ENCODE measurements around the gene RSF1.

RSF1 gene

DNA sequence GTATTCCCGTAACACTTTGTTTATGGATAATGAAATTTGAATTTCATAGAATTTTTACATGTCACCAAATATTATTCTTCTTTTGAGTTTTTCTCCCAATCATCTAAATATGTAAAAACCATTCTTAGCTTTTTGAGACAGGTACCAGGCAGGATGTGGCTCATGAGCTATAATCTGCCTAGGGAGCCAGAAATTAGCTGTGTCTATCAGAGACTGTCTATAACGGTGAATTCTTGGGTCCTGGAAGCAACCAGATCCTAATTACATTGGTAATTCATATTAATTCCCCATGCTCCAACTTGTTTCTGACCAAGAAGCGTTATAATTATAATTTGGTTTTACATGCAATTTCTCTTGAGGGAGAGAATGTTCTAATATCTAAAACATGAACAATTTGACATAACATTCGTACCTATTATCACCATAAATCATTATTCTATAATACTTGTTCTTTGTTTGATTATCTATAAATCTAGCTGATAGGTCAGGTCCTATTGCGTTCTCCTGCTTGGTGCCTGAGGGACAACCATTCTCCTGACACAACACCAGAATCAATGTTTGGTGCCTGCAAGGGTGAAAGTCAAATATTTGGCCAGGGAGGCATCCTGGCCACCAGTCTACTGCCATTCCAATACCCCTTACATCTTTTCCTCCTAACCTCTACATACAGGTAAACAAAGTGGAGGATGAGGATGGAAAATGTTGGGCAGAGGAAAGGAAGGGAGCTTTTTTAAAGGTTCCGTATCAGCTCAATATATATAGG is 69.9 kb downstream of the RSF1 start:
- Histone ChIP-seq H3K9ac (ENCODE audit: insufficient read length, low read depth) (no peak overlapping the region), H3K27me3 (ENCODE audit: insufficient read depth, insufficient read length) (no peaks in the 10 kb centered on the region), H3K4me1 (ENCODE audit: insufficient read depth, insufficient read length) (peaks cover 2% of the 10 kb centered on the region), H3K4me3 (ENCODE audit: insufficient read length, low read depth) (no peak overlapping the region), H3K9me3 (ENCODE audit: insufficient read depth, low read length) (no peaks in the 10 kb centered on the region), H3K36me3 (ENCODE audit: insufficient read depth, insufficient read length, low read length) (peaks cover 11% of the 10 kb centered on the region)
- TF ChIP-seq YY1 (IDR thresholded peaks at IDR 0.05; ENCODE audit: insufficient read depth, insufficient read length) (no peak), ZNF274 (IDR thresholded peaks at IDR 0.05; ENCODE audit: low read depth, low read length) (no peak)
- no peak for DNase-seq (ENCODE audit: low read depth, low spot score)

DNA sequence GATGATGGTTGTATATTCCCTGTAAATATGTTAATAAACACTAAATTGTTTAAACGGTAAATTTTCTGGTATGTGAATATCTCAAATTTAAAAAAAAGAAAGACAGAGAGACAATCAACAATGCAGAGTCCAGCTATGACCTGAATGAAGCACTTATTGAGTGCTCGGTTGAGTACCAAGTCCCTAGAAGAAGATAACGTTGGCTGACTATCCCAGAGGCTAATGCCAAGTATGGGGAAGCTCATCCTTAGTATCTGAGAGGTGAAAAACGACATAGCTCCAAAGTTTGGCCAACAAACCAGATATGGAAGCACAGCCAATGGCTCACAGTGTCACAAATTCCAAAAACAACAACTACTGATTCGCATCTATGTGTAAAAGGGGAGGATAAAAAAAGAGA is 71.3 kb downstream of the RSF1 start:
- peaks cover 4% of the 10 kb centered on the region for H3K36me3 ChIP-seq (ENCODE audit: insufficient read depth, insufficient read length, low read length)
- H3K4me1 ChIP-seq (ENCODE audit: insufficient read depth, insufficient read length) = peaks cover 2% of the 10 kb centered on the region
- TF ChIP-seq YY1 (IDR thresholded peaks at IDR 0.05; ENCODE audit: insufficient read depth, insufficient read length) = no peak
- TF ChIP-seq SUZ12 (IDR thresholded peaks at IDR 0.05; ENCODE audit: extremely low read depth, insufficient read depth, insufficient read length) = no peak
- no peak for TF ChIP-seq ZNF274 (IDR thresholded peaks at IDR 0.05; ENCODE audit: low read depth, low read length)
- H3K27me3 ChIP-seq (ENCODE audit: insufficient read depth, insufficient read length) = no peaks in the 10 kb centered on the region
- H3K9ac ChIP-seq (ENCODE audit: insufficient read length, low read depth) = no peak overlapping the region
- no peak for DNase-seq (ENCODE audit: low read depth, low spot score)
- H3K4me3 ChIP-seq (ENCODE audit: insufficient read length, low read depth) = no peak overlapping the region
- H3K9me3 ChIP-seq (ENCODE audit: insufficient read depth, low read length) = no peaks in the 10 kb centered on the region

DNA sequence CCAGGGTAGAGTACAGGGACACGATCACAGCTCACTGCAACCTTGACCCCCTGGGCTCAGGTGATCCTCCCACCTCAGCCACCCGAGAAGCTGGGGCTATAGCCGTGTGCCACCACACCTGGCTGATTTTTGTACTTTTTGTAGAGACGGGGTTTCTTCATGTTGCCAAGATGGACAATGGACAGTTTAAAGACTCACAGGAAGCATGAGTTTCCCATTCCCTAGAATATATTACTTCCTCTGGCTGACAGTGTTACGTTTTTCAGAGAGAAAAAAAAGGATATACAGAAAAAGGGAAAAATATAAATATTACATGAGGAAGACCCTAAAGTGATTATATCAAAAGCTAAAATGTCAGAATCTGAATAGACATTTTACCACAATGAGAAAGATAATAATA is 72.3 kb downstream of the RSF1 start:
- TF ChIP-seq SUZ12 (IDR thresholded peaks at IDR 0.05; ENCODE audit: extremely low read depth, insufficient read depth, insufficient read length) (no peak), YY1 (IDR thresholded peaks at IDR 0.05; ENCODE audit: insufficient read depth, insufficient read length) (no peak), ZNF274 (IDR thresholded peaks at IDR 0.05; ENCODE audit: low read depth, low read length) (no peak)
- H3K27me3 ChIP-seq (ENCODE audit: insufficient read depth, insufficient read length) = no peaks in the 10 kb centered on the region
- H3K36me3 ChIP-seq (ENCODE audit: insufficient read depth, insufficient read length, low read length) = peaks cover 3% of the 10 kb centered on the region
- H3K4me3 ChIP-seq (ENCODE audit: insufficient read length, low read depth) = no peak overlapping the region
- H3K9me3 ChIP-seq (ENCODE audit: insufficient read depth, low read length) = no peaks in the 10 kb centered on the region
- H3K9ac ChIP-seq (ENCODE audit: insufficient read length, low read depth) = no peak overlapping the region
- DNase-seq (ENCODE audit: low read depth, low spot score) = no peak
- H3K4me1 ChIP-seq (ENCODE audit: insufficient read depth, insufficient read length) = peaks cover 2% of the 10 kb centered on the region

DNA sequence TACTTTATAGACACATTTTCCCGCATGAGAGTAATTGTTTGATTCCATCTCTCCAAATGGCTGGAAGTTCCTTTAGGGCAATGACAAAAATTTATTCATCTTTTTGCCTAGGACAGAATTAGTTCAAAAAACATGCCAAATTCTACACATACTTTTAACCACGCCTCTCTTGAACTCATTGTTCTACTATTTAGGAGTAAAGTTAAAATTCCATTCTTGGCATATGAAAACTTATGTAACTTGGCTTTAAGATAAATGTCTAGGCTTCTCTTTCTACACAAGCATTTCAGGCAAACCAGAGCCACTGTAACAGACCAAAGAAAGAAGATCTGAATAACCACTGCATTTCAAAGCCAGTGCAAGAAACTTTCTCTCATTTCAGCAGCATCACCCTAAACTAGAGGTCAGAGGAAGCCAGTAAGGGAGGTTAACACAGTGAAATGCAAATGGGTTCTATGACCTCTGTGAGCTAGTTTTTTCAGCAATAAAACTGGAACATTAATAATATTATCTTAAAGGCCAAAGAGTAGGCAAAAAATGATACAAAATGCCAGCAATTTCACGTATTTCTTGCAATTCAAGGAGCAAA is 73.0 kb downstream of the RSF1 start:
- Histone ChIP-seq H3K9me3 (ENCODE audit: insufficient read depth, low read length) (no peaks in the 10 kb centered on the region), H3K27me3 (ENCODE audit: insufficient read depth, insufficient read length) (no peaks in the 10 kb centered on the region), H3K4me3 (ENCODE audit: insufficient read length, low read depth) (no peak overlapping the region), H3K36me3 (ENCODE audit: insufficient read depth, insufficient read length, low read length) (peaks cover 3% of the 10 kb centered on the region), H3K9ac (ENCODE audit: insufficient read length, low read depth) (no peak overlapping the region), H3K4me1 (ENCODE audit: insufficient read depth, insufficient read length) (peaks cover 2% of the 10 kb centered on the region)
- no peak for DNase-seq (ENCODE audit: low read depth, low spot score)
- TF ChIP-seq SUZ12 (IDR thresholded peaks at IDR 0.05; ENCODE audit: extremely low read depth, insufficient read depth, insufficient read length) = no peak
- TF ChIP-seq ZNF274 (IDR thresholded peaks at IDR 0.05; ENCODE audit: low read depth, low read length) = no peak
- TF ChIP-seq YY1 (IDR thresholded peaks at IDR 0.05; ENCODE audit: insufficient read depth, insufficient read length) = no peak

DNA sequence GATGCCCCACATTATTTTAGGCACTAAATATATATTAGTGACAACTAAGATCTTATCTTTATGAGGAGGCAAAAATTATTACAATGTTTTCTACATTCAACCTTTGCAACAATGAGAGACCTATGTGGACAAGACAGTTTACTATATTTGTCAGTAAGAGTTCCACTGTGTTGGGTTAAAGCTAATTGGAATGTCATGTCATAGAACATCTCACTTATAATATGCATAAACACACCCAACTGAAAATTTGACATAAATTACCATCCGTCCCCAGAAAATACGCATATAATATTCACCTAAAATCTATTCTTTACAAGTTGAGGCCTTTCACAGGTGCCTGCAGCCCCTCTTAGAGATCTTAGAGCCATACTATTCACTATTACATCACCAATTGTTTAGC is 84.0 kb downstream of the RSF1 start:
- Histone ChIP-seq H3K9ac (ENCODE audit: insufficient read length, low read depth) (no peak overlapping the region), H3K4me3 (ENCODE audit: insufficient read length, low read depth) (no peak overlapping the region), H3K27me3 (ENCODE audit: insufficient read depth, insufficient read length) (no peaks in the 10 kb centered on the region), H3K9me3 (ENCODE audit: insufficient read depth, low read length) (peaks cover 17% of the 10 kb centered on the region; the same call in 1 of the 2 replicates), H3K4me1 (ENCODE audit: insufficient read depth, insufficient read length) (no peaks in the 10 kb centered on the region), H3K36me3 (ENCODE audit: insufficient read depth, insufficient read length, low read length) (peaks cover 20% of the 10 kb centered on the region)
- DNase-seq (ENCODE audit: low read depth, low spot score) = no peak
- TF ChIP-seq YY1 (IDR thresholded peaks at IDR 0.05; ENCODE audit: insufficient read depth, insufficient read length) (no peak), ZNF274 (IDR thresholded peaks at IDR 0.05; ENCODE audit: low read depth, low read length) (no peak), SUZ12 (IDR thresholded peaks at IDR 0.05; ENCODE audit: extremely low read depth, insufficient read depth, insufficient read length) (no peak)

DNA sequence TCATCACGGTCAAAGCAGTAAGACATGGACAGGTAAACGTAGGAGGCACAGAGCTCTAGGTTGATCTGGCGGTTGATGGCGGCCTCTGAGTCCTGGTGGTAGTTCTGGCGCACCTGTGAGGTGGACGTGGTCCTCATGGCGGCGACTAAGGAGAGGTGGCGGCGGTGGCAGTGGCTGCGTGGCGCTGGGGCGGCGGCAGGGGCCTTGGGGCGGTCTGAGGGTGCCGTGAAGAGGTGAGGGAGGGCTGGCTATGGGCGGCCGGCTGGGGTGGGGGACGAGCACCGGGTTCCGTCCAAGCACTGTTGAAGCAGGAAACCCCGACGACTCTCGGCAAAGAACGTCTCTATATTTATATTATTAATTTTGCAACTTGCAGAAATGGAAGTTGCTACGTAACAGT is 85.6 kb downstream of the RSF1 start:
- Histone ChIP-seq H3K4me3 (ENCODE audit: insufficient read length, low read depth) (no peak overlapping the region), H3K4me1 (ENCODE audit: insufficient read depth, insufficient read length) (no peaks in the 10 kb centered on the region), H3K9ac (ENCODE audit: insufficient read length, low read depth) (no peak overlapping the region), H3K27me3 (ENCODE audit: insufficient read depth, insufficient read length) (no peaks in the 10 kb centered on the region), H3K36me3 (ENCODE audit: insufficient read depth, insufficient read length, low read length) (peaks cover 16% of the 10 kb centered on the region), H3K9me3 (ENCODE audit: insufficient read depth, low read length) (peaks cover 19% of the 10 kb centered on the region; the same call in 1 of the 2 replicates)
- DNase-seq (ENCODE audit: low read depth, low spot score) = no peak
- TF ChIP-seq SUZ12 (IDR thresholded peaks at IDR 0.05; ENCODE audit: extremely low read depth, insufficient read depth, insufficient read length) (no peak), ZNF274 (IDR thresholded peaks at IDR 0.05; ENCODE audit: low read depth, low read length) (no peak), YY1 (IDR thresholded peaks at IDR 0.05; ENCODE audit: insufficient read depth, insufficient read length) (no peak)

DNA sequence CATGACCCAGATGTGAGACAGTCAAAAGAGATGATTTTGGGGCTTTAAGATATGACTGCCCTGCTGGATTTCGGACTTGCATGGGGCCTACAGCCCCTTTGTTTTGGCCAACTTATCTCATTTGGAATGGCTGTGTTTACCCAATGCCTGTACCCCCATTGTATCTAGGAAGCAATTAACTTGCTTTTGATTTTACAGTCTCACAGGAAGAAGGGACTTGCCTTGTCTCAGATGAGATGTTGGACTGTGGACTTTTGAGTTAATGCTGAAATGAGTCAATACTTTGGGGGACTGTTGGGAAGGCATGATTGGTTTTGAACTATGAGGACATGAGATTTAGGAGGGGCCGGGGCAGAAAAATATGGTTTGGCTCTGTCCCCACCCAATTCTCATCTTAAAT is 88.4 kb downstream of the RSF1 start:
- H3K36me3 ChIP-seq (ENCODE audit: insufficient read depth, insufficient read length, low read length) = peaks cover 12% of the 10 kb centered on the region
- H3K9ac ChIP-seq (ENCODE audit: insufficient read length, low read depth) = no peak overlapping the region
- no peak for TF ChIP-seq YY1 (IDR thresholded peaks at IDR 0.05; ENCODE audit: insufficient read depth, insufficient read length)
- no peak for TF ChIP-seq ZNF274 (IDR thresholded peaks at IDR 0.05; ENCODE audit: low read depth, low read length)
- TF ChIP-seq SUZ12 (IDR thresholded peaks at IDR 0.05; ENCODE audit: extremely low read depth, insufficient read depth, insufficient read length) = no peak
- no peaks in the 10 kb centered on the region for H3K27me3 ChIP-seq (ENCODE audit: insufficient read depth, insufficient read length)
- no peak for DNase-seq (ENCODE audit: low read depth, low spot score)
- no peaks in the 10 kb centered on the region for H3K4me1 ChIP-seq (ENCODE audit: insufficient read depth, insufficient read length)
- peaks cover 19% of the 10 kb centered on the region; the same call in 1 of the 2 replicates for H3K9me3 ChIP-seq (ENCODE audit: insufficient read depth, low read length)
- no peak overlapping the region for H3K4me3 ChIP-seq (ENCODE audit: insufficient read length, low read depth)

Data from NT2/D1 (cell line).